ENCODE results near the gene LRRC7. TPM values are rescaled to one million over a fixed set of nuclear protein-coding genes. Genes with fewer than 3 reads are reported as not detected.

Gene LRRC7
- total and polyA plus RNA-seq, 2 of the 13 experiments (the other 11 are each of a cell fraction or from before 2014, with no cell fraction given), result not detected

GRCh38 chr1:69836971-69837636 is 269.4 kb downstream of the LRRC7 start (continued):
- no peak for TF ChIP-seq ARID4A (CRISPR knock-in tag; IDR thresholded peaks at IDR 0.05; ENCODE audit: borderline replicate concordance)

- no peak overlapping the region for H3K27ac ChIP-seq (ENCODE audit: extremely low read length, insufficient read depth, low read length)
- no peak overlapping the region for H3K9ac ChIP-seq (ENCODE audit: insufficient read depth, low read depth, low read length)
- no peaks in the 10 kb centered on the region for H3K27me3 ChIP-seq (ENCODE audit: control insufficient read depth in 1 of 2, insufficient read depth in 2 of 2, low read length in 2 of 2)
- WGBS (ENCODE audit: low lambda C conversion rate), result 3% methylated on average over 1 of the region's 1 CpG
- BruUV-seq (replicated peaks), result no TSS peak
- TF ChIP-seq HDAC6 (IDR thresholded peaks at IDR 0.05; ENCODE audit: low read depth, low read length) (no peak), ZNF281 (CRISPR knock-in tag; IDR thresholded peaks at IDR 0.05; ENCODE audit: borderline replicate concordance) (no peak), PHF5A (CRISPR knock-in tag; IDR thresholded peaks at IDR 0.05; ENCODE audit: low read depth, unreplicated experiment) (no peak), ZNF557 (CRISPR knock-in tag; IDR thresholded peaks at IDR 0.05) (no peak), TBP (CRISPR knock-in tag; IDR thresholded peaks at IDR 0.05) (no peak), PBX3 (CRISPR knock-in tag; IDR thresholded peaks at IDR 0.05; ENCODE audit: borderline replicate concordance) (no peak), AKAP8 (CRISPR knock-in tag; IDR thresholded peaks at IDR 0.05) (no peak), FOXJ3 (CRISPR knock-in tag; IDR thresholded peaks at IDR 0.05; ENCODE audit: borderline replicate concordance) (no peak), CAMTA2 (CRISPR knock-in tag; IDR thresholded peaks at IDR 0.05; ENCODE audit: borderline replicate concordance) (no peak), ZNF121 (CRISPR knock-in tag; IDR thresholded peaks at IDR 0.05) (no peak)
- no peaks in the 10 kb centered on the region for H3K9me3 ChIP-seq (ENCODE audit: low read length)
- POLR2A ChIA-PET, result no interaction called here
- CTCF ChIA-PET (ENCODE audit: low intra/inter-chr PET ratio, low total read pairs), result no interaction called here
- in situ Hi-C loops (cut with HindIII; ENCODE audit: extremely low pct_ligation_motif_present, low pct_unique_long_range_greater_than_20kb) (no loop called here), intact Hi-C loops (cut with micrococcal nuclease; ENCODE audit: unreplicated experiment) (no loop called here)
- FAIRE-seq (no peak), ATAC-seq (no peak), DNase-seq (ENCODE audit: low spot score) (no peak)
- H3K4me2 ChIP-seq (ENCODE audit: low read depth, low read length), result no peak overlapping the region
- H3K4me1 ChIP-seq (ENCODE audit: insufficient read depth, low read length), result no peaks in the 10 kb centered on the region
- no peaks in the 10 kb centered on the region for H4K20me1 ChIP-seq (ENCODE audit: insufficient read depth, low read length)
- H3K36me3 ChIP-seq (replicated peaks in 1 of 2; ENCODE audit: control insufficient read depth in 1 of 2, insufficient read depth in 2 of 2, low read length in 2 of 2), result no peaks in the 10 kb centered on the region
- no peak overlapping the region for H3K4me3 ChIP-seq (replicated peaks in 1 of 3; ENCODE audit: insufficient read depth in 1 of 3, low read depth in 2 of 3, low read length in 3 of 3)
- no peaks in the 10 kb centered on the region for H3K79me2 ChIP-seq (ENCODE audit: insufficient read depth, low read length)
- no peak overlapping the region for H2AFZ ChIP-seq (ENCODE audit: low read length)
These were observed 274.6 kb downstream of the LRRC7 start for GRCh38 chr1:69842326-69842725.

Measured in HepG2 (cell line).